ENCODE measurements around the gene UBXN4.
"Not testable (repeated sequence)": the region's sequence is repeated elsewhere in the genome, so short reads cannot be mapped to it uniquely, and the experiment has no call there.

Gene UBXN4

GRCh38 chr2:135785032-135785431 is 43.4 kb downstream of the UBXN4 start:
- no peak for TF ChIP-seq GATA1 (IDR thresholded peaks at IDR 0.05; ENCODE audit: low read depth, low read length)
- no peak for TF ChIP-seq POLR2A (IDR thresholded peaks at IDR 0.05; ENCODE audit: low read length)
- no peak for DNase-seq

- TF ChIP-seq GATA1 (IDR thresholded peaks at IDR 0.05; ENCODE audit: low read depth, low read length) (no peak), POLR2A (IDR thresholded peaks at IDR 0.05; ENCODE audit: low read length) (no peak)
- DNase-seq, result no peak
These were observed 45.2 kb downstream of the UBXN4 start for GRCh38 chr2:135786823-135787222.

- DNase-seq, result no peak
- TF ChIP-seq GATA1 (IDR thresholded peaks at IDR 0.05; ENCODE audit: low read depth, low read length), result no peak
These were observed 48.8 kb downstream of the UBXN4 start for GRCh38 chr2:135790423-135790822.

- TF ChIP-seq POLR2A (IDR thresholded peaks at IDR 0.05; ENCODE audit: low read length), result no peak
- TF ChIP-seq GATA1 (IDR thresholded peaks at IDR 0.05; ENCODE audit: low read depth, low read length), result no peak
These were observed 49.9 kb downstream of the UBXN4 start for GRCh38 chr2:135791418-135792190.

GRCh38 chr2:135792401-135793150 is 50.9 kb downstream of the UBXN4 start:
- no peak for DNase-seq
- TF ChIP-seq POLR2A (IDR thresholded peaks at IDR 0.05; ENCODE audit: low read length) (no peak), GATA1 (IDR thresholded peaks at IDR 0.05; ENCODE audit: low read depth, low read length) (no peak)

More at GRCh38 chr2:135791418-135792190, 49.9 kb downstream of the UBXN4 start:
- no peak for DNase-seq

- not testable (repeated sequence) for DNase-seq
These were observed 54.0 kb downstream of the UBXN4 start for GRCh38 chr2:135795641-135796040.

GRCh38 chr2:135796606-135797005 is 55.0 kb downstream of the UBXN4 start:
- no peak for DNase-seq
- TF ChIP-seq POLR2A (IDR thresholded peaks at IDR 0.05; ENCODE audit: low read length), result no peak
- TF ChIP-seq GATA1 (IDR thresholded peaks at IDR 0.05; ENCODE audit: low read depth, low read length), result no peak

- TF ChIP-seq GATA1 (IDR thresholded peaks at IDR 0.05; ENCODE audit: low read depth, low read length) (no peak), POLR2A (IDR thresholded peaks at IDR 0.05; ENCODE audit: low read length) (no peak)
- peak; percentile 74 to 82 for DNase-seq
These were observed 56.0 kb downstream of the UBXN4 start for GRCh38 chr2:135797497-135798274.

- no peak for TF ChIP-seq GATA1 (IDR thresholded peaks at IDR 0.05; ENCODE audit: low read depth, low read length)
- TF ChIP-seq POLR2A (IDR thresholded peaks at IDR 0.05; ENCODE audit: low read length), result no peak
- DNase-seq, result no peak
These were observed 56.6 kb downstream of the UBXN4 start for GRCh38 chr2:135798275-135798705.

GRCh38 chr2:135798762-135799161 is 57.1 kb downstream of the UBXN4 start:
- TF ChIP-seq POLR2A (IDR thresholded peaks at IDR 0.05; ENCODE audit: low read length) (no peak), GATA1 (IDR thresholded peaks at IDR 0.05; ENCODE audit: low read depth, low read length) (no peak)
- no peak for DNase-seq

- TF ChIP-seq POLR2A (IDR thresholded peaks at IDR 0.05; ENCODE audit: low read length), result no peak
- TF ChIP-seq GATA1 (IDR thresholded peaks at IDR 0.05; ENCODE audit: low read depth, low read length), result no peak
- DNase-seq, result no peak
These were observed 58.1 kb downstream of the UBXN4 start for GRCh38 chr2:135799738-135800137.

- DNase-seq, result no peak
- TF ChIP-seq GATA1 (IDR thresholded peaks at IDR 0.05; ENCODE audit: low read depth, low read length) (no peak), POLR2A (IDR thresholded peaks at IDR 0.05; ENCODE audit: low read length) (no peak)
These were observed 59.1 kb downstream of the UBXN4 start for GRCh38 chr2:135800513-135801460.

GRCh38 chr2:135802350-135802749 is 60.7 kb downstream of the UBXN4 start:
- no peak for DNase-seq
- no peak for TF ChIP-seq GATA1 (IDR thresholded peaks at IDR 0.05; ENCODE audit: low read depth, low read length)
- TF ChIP-seq POLR2A (IDR thresholded peaks at IDR 0.05; ENCODE audit: low read length), result no peak

Measured in erythroblast (primary cell).